D721Med (cell line): Measurements from ENCODE around the gene PDIA3.
"Not testable (repeated sequence)": the region's sequence is repeated elsewhere in the genome, so short reads cannot be mapped to it uniquely, and the experiment has no call there.

ENCODE experiments used
- DNase-seq: peaks from one replicate; pipeline ENCODE4 v3.0.0; 2011; ENCODE audit warnings: low spot score; ENCODE audit not compliant: insufficient read length
- FAIRE-seq: peaks from 2 replicates; lab custom pipeline; 2011; peaks lifted over from hg19 to GRCh38; lab: Jason Lieb, UNC
- TF ChIP-seq, protein P1 (sequence below): IDR thresholded peaks from 2 replicates; pipeline ENCODE4 v1.5.1; 2012; ENCODE audit warnings: mild to moderate bottlenecking, control low read depth; ENCODE audit not compliant: insufficient read depth; ENCODE audit errors: missing control alignments

The PDIA3 gene

DNA sequence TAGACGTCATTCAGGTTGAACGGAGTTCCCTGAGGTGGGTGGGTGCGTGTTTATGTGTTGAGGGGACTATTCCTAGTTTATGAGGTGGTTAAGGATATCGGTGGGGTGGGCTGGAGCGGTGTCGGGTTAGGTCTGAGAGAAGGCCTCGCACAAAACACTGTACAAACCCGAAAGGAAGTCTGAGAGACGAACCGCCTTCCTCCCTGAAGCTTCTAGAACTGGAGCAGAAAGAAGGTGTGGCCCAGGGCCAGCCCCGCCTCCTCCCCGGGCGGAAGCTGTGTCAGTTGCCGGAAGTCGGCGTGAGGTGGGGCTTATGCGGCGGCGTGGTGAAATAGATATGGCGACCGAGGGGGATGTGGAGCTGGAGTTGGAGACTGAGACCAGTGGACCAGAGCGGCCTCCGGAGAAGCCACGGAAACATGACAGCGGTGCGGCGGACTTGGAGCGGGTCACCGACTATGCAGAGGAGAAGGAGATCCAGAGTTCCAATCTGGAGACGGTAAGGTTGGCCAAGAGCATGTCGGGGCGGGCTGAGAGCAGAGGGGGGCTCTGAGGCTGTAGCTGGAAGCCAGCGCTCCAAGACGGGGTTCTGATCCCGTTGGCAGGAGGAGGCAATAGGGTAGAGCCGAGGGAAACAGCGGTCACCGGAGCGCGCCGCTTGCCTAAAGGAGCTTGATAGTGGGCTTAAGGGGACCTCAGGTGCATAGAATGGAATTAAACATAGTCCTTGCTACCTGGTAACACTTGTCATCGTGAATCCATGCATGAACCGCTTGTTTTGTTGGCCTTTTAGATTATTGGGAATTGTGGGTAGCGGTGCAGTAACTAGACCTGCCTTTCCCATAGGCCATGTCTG lies 54.3 kb downstream of the PDIA3 start, which contains the start of gene HYPK:
Gene HYPK, plus strand, starts transcription at position 314 of the 856 bp plus-strand sequence. Its CDS starts 24 bp downstream, at position 338.
- TF ChIP-seq, protein P1, sequence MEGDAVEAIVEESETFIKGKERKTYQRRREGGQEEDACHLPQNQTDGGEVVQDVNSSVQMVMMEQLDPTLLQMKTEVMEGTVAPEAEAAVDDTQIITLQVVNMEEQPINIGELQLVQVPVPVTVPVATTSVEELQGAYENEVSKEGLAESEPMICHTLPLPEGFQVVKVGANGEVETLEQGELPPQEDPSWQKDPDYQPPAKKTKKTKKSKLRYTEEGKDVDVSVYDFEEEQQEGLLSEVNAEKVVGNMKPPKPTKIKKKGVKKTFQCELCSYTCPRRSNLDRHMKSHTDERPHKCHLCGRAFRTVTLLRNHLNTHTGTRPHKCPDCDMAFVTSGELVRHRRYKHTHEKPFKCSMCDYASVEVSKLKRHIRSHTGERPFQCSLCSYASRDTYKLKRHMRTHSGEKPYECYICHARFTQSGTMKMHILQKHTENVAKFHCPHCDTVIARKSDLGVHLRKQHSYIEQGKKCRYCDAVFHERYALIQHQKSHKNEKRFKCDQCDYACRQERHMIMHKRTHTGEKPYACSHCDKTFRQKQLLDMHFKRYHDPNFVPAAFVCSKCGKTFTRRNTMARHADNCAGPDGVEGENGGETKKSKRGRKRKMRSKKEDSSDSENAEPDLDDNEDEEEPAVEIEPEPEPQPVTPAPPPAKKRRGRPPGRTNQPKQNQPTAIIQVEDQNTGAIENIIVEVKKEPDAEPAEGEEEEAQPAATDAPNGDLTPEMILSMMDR: no peak
- FAIRE-seq (no peak), DNase-seq (no peak)

DNA sequence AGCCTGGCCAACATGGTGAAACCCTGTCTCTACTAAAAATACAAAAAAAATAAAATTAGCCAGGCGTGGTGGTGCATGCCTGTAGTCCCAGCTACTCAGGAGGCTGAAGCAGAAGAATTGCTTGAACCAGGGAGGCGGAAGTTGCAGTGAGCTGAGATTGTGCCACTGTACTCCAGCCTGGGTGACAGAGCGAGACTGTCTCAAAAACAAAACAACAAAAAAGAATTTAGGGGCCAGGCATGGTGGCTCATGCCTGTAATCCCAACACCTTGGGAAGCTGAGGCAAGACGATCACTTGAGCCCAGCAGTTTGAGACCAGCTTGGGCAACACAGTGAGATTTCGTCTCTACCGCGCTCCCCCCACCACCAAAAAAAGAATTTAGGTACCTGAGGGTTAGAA lies 56.4 kb downstream of the PDIA3 start:
- DNase-seq, FAIRE-seq: not testable (repeated sequence)

DNA sequence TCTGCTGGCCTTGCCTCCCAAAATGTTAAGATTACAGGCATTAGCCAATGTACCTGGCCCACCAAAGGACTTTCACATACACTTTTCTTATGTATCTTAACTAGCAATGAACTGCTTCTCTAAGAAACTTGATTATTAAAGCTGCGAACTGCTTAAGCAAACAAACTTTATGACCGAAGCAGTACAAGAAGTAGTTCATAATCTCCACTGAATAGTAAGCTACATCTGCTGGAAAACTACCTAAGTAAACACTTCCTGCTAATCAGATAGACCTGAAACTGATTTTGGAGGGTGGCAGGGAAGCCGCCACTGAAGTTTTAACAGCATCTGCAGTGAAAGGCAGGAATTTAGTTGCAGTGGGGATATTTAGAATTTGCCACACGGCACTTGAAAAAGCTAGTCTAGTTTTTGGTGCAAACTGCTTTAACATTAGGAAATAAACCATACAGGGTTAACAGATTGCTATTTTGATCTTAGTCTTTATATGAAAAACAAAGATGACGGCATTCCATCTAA lies 62.3 kb downstream of the PDIA3 start:
- TF ChIP-seq, protein P1: no peak
- no peak for DNase-seq
- FAIRE-seq: no peak

DNA sequence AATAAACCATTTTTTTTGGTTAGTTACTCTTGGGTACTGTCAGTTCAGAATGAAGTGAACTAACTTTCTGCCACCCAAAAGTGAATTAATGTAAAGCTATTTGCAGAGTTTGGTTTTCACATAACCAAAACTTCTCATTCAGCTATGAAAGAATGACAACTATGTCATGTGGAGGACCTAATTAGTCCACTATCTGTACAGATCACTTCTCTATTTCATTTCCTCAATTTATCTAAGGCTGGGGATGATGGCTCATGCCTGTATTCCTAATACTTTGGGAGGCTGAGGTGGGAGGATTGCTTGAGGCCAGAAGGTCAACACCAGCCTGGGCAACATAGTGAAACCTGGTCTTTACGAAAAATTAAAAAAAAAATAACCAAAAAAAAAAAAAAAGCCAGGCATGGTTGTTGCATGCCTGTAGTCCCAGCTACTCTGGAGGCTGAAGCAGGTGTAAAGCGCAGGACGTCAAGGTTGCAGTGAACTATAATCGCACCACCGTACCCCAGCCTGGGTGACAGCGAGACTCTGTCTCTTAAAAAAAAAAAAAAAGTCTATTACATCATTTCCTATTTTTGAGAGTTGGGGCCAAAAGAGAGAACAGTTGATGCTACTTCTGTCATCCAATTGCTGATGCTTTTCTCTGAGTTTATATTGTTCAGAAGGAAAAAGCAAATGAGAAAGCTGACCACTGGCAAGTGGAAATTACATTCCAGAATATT lies 62.9 kb downstream of the PDIA3 start:
- no peak for DNase-seq
- FAIRE-seq: no peak
- TF ChIP-seq, protein P1: no peak

DNA sequence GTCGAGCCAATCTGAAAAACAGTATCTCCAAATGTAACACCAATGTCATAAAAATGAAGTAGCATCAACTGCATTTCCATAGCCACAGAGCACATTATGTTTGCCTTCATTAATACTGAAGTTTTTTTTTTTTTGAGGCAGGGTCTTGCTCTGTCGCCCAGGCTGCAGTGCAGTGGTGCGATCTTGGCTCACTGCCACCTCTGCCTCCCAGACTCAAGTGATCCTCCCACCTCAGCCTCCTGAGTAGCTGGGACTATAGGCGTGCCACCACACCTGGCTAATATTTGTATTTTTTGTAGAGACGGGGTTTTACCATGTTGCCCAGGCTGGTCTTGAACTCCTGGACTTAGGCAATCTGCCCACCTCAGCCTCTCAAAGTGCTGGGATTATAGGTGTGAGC lies 68.8 kb downstream of the PDIA3 start:
- FAIRE-seq, DNase-seq: not testable (repeated sequence)

DNA sequence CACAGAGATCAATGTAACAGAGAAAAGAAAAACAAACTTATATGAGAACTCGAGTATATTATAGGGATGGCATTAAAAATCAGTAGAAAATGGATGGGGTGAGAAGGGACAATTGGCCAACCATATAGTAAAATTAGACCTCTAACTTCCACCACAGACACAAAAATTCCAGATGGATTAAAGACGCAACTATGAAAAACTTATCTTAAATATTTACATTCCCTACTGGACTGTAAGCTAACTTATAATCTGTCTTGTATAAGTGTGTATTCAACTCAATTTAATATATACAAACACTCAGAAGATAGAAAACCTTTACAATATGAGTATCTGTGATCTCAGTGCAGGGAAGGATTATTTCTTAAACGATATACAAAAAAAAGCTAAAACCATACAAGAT lies 75.3 kb downstream of the PDIA3 start:
- TF ChIP-seq, protein P1: no peak
- DNase-seq: no peak
- no peak for FAIRE-seq
